Activated T-cell treated with anti-CD3 and anti-CD28 coated beads, Interleukin-2, amount 50 U/mL, for 72 hours (primary cell): ENCODE measurements around the gene PACRGL. TPM values are rescaled to one million over a fixed set of nuclear protein-coding genes. Genes with fewer than 3 reads are reported as not detected.
"Not testable (repeated sequence)": the region's sequence is repeated elsewhere in the genome, so short reads cannot be mapped to it uniquely, and the experiment has no call there.

Experiments used
- ATAC-seq, 2 donors: fragments of 150-1000 bp; cut with Tn5 transposase; replicated peaks in 1 of 2; 2 replicates each; pipeline ENCODE4 v1.10.0; 2021; ENCODE audit warnings: moderate library complexity in 2 of 2, mild to moderate bottlenecking in 1 of 2
- DNase-seq, 2 donors: peaks; one replicate each; pipeline ENCODE4 v3.0.0; 2021 to 2022; ENCODE audit warnings: mixed read lengths in 1 of 2
- H3K27ac Mint-ChIP-seq: one replicate; pipeline ENCODE4 v1.8.0; 2022; ENCODE audit warnings: mild to moderate bottlenecking, moderate library complexity, mixed read lengths
- H3K27me3 Mint-ChIP-seq: one replicate; pipeline ENCODE4 v1.8.0; 2022; ENCODE audit warnings: low read depth, mixed read lengths
- H3K36me3 Mint-ChIP-seq, 2 donors: one replicate each; pipeline ENCODE4 v1.8.0; 2022; ENCODE audit warnings: mixed read lengths in 2 of 2, mild to moderate bottlenecking in 1 of 2; ENCODE audit not compliant: insufficient read depth in 2 of 2
- H3K4me1 Mint-ChIP-seq: one replicate; pipeline ENCODE4 v1.8.0; 2022; ENCODE audit warnings: low read depth, mixed read lengths
- H3K4me3 Mint-ChIP-seq, 2 donors: one replicate each; pipeline ENCODE4 v1.8.0; 2022; ENCODE audit warnings: mild to moderate bottlenecking in 2 of 2, mixed read lengths in 2 of 2, moderate library complexity in 2 of 2
- H3K9me3 Mint-ChIP-seq, 2 donors: one replicate each; pipeline ENCODE4 v1.8.0; 2022; ENCODE audit warnings: mixed read lengths in 2 of 2
- total RNA-seq, 2 donors: library from RNA; stranded (reverse); gene quantifications; one replicate each; pipeline ENCODE4 v1.2.3, GENCODE V29; 2022

Gene PACRGL
- total RNA-seq, 2 donors from 2014 or later = 7.5 to 9.9 TPM

DNA sequence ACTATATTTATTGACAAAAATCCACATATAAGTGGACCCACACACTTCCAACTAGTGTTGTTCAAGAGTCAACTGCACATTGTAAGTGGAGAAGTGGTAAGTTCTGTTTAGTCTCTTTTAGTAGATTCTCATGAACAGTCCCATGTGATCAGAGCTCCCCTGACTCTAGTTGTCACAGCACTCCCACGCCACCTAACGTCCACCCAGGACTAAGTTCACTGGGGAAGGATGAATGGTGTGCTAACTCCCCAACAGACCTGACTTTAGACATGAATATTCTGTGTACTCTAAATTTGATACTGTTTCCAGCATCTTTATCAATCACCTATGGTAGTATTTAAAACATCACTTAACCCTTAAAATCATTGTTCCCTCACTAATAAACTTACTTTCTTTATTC lies 59.8 kb downstream of the PACRGL start:
- DNase-seq (no peak), ATAC-seq (no peak)
- H3K27ac Mint-ChIP-seq = no peak overlapping the region
- peaks cover 0 to 2% of the 10 kb centered on the region in 2 donors for H3K9me3 Mint-ChIP-seq
- no peaks in the 10 kb centered on the region for H3K27me3 Mint-ChIP-seq
- H3K4me1 Mint-ChIP-seq = no peaks in the 10 kb centered on the region
- H3K36me3 Mint-ChIP-seq = no peaks in the 10 kb centered on the region
- H3K4me3 Mint-ChIP-seq = no peak overlapping the region

DNA sequence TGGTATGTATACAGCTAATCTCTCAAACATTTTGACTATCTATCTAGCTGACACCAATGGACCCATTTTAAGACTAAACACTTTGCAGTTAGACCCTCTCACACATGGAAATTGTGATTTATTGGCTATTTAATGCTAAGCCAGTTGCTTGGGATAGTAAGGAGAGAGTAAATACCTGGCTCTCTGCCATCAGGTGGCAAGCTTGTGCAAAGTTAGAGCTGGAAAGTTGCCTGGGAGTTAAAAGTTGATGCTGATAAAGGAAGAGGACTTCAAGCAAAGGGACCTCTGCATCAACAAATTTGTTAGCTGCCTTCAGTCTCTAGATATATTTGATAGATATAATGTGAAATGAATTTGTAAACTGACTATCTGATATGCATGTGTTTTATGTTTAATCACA lies 61.1 kb downstream of the PACRGL start:
- ATAC-seq = no peak
- Mint-ChIP-seq H3K4me3 (no peak overlapping the region), H3K36me3 (no peaks in the 10 kb centered on the region), H3K27ac (no peak overlapping the region), H3K27me3 (no peaks in the 10 kb centered on the region), H3K4me1 (no peaks in the 10 kb centered on the region), H3K9me3 (peaks cover 0 to 2% of the 10 kb centered on the region in 2 donors)
- DNase-seq = no peak

GRCh38 chr4:20761826-20762225 lies 61.6 kb downstream of the PACRGL start:
- Mint-ChIP-seq H3K4me1 (no peaks in the 10 kb centered on the region), H3K4me3 (no peak overlapping the region), H3K9me3 (peaks cover 0 to 2% of the 10 kb centered on the region in 2 donors), H3K27ac (no peak overlapping the region), H3K36me3 (no peaks in the 10 kb centered on the region), H3K27me3 (no peaks in the 10 kb centered on the region)
- DNase-seq (no peak), ATAC-seq (no peak)

DNA sequence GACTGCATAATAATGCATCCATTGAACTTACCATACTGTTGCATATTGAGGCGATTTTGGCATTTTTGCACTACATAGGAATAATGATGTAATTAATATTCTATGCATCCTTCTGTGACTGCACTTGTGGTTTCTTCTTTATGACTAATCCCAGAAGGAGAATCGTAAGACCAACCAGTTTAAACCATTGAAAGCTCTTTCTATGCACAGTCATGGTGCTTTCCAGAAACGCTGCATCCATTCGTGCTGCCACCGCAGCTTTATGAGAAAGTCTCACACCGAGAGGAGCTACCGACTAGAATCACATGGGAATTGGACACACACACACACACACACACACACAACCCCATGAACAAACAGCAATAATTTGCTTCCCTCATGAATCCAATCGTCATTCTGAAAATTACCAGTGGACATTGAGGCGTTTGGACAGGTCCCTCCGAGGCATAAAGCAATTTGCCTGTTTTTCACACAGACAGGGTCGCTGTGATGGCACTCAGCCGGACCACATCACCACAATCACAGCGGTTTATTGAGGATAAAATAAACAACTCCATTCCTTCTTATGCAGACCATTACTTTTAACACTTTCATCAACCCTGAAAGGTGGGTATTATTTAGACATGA lies 64.2 kb downstream of the PACRGL start:
- H3K27ac Mint-ChIP-seq = no peak overlapping the region
- no peaks in the 10 kb centered on the region for H3K4me1 Mint-ChIP-seq
- ATAC-seq = no peak

DNA sequence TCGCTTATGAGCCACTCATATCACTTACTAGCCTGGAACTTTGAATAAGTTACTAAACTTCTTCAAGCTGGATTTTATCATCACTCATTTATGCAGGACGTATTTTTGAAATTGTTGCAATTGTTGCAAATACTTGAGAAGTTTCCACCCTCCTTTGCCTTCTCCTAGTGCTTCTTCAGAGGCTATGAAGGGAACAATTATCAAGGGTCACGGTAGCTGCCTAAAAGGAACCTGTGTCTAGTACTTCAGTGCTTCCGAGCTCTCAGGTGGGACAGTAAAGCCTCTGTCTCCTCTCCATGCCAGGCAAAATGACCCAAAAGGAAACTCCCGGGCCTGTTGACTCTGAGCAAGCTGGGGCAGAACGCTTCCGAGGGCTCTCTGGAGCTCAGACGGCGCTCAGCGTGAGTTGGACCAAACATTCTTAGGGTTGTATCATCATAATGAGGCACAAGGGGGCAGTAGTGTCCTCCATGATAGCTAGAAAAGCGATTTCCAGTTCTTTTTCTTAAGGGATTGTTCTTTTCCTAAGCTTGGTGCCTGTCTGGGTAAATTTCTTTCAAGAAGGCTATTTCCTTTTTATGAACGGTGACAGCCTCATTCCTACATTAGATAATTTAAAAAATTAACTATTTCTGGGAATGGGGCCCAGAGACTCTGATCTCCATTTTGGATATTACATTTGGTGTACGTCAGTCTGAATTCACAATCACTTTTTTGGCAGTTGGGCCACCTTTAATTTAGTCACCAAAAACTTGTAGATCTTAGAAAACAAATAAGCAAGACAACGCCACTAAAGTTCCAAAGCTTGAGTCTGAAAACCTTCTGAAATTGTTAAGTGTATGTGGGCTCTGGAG lies 73.1 kb downstream of the PACRGL start:
- ATAC-seq = peak in 1 of 2 donors; percentile 53
- Mint-ChIP-seq H3K4me3 (no peak overlapping the region), H3K9me3 (peaks cover 0 to 3% of the 10 kb centered on the region in 2 donors), H3K4me1 (no peaks in the 10 kb centered on the region), H3K36me3 (no peaks in the 10 kb centered on the region), H3K27ac (no peak overlapping the region), H3K27me3 (no peaks in the 10 kb centered on the region)
- peak; percentile 5 to 26 for DNase-seq

More for the DNA sequence above, 64.2 kb downstream of the PACRGL start:
- no peak for DNase-seq
- Mint-ChIP-seq H3K4me3 (no peak overlapping the region), H3K27me3 (no peaks in the 10 kb centered on the region), H3K9me3 (peaks cover 0 to 2% of the 10 kb centered on the region in 2 donors), H3K36me3 (no peaks in the 10 kb centered on the region)

GRCh38 chr4:20778896-20779295 lies 78.6 kb downstream of the PACRGL start:
- DNase-seq (no peak), ATAC-seq (no peak)
- no peak overlapping the region for H3K4me3 Mint-ChIP-seq
- no peaks in the 10 kb centered on the region for H3K27me3 Mint-ChIP-seq
- peaks cover 9 to 11% of the 10 kb centered on the region in 2 donors for H3K36me3 Mint-ChIP-seq
- H3K4me1 Mint-ChIP-seq = no peaks in the 10 kb centered on the region
- H3K9me3 Mint-ChIP-seq = peaks cover 13 to 16% of the 10 kb centered on the region in 2 donors
- H3K27ac Mint-ChIP-seq = no peak overlapping the region

- H3K27ac Mint-ChIP-seq, ATAC-seq, DNase-seq, H3K27me3 Mint-ChIP-seq, H3K4me1 Mint-ChIP-seq, H3K4me3 Mint-ChIP-seq: not testable (repeated sequence)
- H3K9me3 Mint-ChIP-seq = peaks cover 10 to 16% of the 10 kb centered on the region in 2 donors
- H3K36me3 Mint-ChIP-seq = peaks cover 9 to 11% of the 10 kb centered on the region in 2 donors
These were observed 82.9 kb downstream of the PACRGL start for GRCh38 chr4:20783134-20783533.

DNA sequence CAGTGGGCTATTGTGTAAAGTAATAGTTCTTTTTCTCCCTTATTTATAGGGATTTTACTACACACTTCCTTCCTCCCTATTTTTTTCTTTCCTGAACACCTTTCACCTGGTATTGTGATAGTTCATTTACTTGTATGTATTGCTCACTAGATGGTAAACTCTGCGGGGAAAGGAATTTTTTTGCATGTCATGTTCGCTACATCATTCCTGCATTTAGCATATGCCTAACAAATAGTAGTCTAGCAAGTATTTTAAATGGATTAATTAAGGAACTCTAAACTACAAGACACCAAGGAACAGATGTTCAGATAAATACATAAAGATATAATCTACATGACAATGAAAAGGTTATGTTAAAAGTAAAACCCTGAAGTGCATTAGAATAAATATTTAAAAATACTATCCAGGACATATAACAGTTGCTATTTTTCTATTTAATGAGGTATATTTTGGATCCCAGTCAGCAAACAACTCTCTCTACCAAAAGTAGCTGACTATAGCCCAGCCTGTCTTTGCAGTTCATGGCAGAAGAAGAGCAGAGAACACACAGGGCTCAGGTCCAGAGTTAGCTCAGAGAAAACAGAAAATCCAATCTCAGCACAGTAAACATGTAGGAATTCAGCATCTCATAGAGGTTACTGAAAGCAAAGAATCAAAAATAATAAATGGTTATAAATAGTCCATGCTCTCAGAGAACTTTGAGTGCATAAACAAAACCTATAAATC lies 87.8 kb downstream of the PACRGL start:
- H3K9me3 Mint-ChIP-seq = peaks cover 2% of the 10 kb centered on the region in 2 donors
- DNase-seq = no peak
- H3K4me1 Mint-ChIP-seq = no peaks in the 10 kb centered on the region
- peaks cover under 1 to 2% of the 10 kb centered on the region in 2 donors for H3K36me3 Mint-ChIP-seq
- H3K27me3 Mint-ChIP-seq = no peaks in the 10 kb centered on the region
- no peak overlapping the region for H3K27ac Mint-ChIP-seq
- no peak for ATAC-seq
- no peak overlapping the region for H3K4me3 Mint-ChIP-seq
